HG03354 (cell line): Measurements from ENCODE around the gene UNC5A.

Experiments used
- ATAC-seq: cut with Tn5 transposase; IDR thresholded peaks from one replicate; pipeline ENCODE4 v1.9.1; 2021; ENCODE audit warnings: mild to moderate bottlenecking; ENCODE audit not compliant: unreplicated experiment, poor library complexity, severe bottlenecking

Gene UNC5A

DNA sequence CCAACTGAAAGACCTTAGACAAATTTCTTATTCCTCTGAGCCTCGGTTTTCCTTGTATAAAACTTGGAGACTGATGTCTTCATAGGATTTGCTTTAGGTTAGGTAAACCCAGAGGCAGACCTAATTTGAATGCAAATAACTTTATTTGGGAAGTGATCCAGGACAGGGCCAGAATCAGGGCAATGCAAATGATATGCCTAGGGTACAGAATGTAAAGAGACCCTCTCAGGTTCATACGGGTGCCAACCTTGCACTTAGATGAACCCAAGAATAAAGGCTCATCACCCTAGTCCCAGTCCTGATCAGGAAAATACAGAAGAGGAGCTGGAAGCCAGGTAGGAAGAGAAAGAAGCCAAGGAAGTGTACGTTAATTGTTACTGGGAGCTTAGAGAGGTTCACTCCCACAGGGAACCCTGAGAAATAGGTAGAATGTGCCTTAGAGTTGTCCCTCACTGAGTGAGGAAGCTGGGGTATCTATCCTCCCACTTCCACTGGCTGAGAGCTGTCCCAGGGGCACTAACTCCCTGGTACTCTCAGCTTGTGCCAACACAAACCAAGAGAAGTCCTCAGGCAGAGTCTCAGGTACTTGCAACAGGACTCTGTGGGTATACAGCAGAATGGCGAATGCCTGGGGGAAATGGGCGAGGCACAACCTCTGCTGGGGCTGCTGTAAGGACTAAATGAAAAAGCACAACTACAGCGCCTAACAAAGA is 91.9 kb downstream of the UNC5A start:
- no peak for ATAC-seq

DNA sequence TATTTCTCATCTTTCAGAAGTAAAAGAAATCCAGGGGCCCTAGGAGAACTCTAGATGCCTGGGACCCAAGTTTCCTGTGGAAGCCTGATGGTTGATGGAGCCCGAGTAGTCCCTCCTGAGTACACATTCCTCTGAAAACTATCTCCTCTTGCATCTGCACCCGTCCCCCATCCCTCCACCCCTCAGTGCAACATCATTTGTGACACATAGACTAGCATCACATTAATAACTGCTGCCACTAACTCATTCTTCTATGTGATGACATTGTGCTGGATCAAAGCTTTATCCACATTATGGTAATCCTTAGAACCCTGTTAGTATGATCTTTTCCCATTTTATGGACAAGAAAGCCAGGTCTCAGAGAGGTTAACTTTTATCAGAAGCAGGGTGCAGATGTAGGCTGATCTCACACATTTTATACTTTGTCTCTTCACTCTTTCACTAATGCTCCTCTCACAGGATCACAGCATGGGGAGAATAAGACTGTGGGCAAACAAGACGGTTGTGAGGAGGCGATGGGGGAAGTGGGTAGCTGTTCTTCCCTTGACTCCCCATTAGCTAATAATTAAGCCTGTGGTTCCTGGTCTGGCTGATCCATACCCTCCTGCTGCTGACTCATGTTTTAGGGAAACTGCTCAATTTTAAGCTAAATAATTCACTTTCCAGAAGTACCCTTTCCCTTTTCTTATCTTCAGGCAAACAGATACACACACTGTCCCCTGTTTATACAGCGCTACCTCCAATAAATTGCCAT is 92.7 kb downstream of the UNC5A start:
- no peak for ATAC-seq

DNA sequence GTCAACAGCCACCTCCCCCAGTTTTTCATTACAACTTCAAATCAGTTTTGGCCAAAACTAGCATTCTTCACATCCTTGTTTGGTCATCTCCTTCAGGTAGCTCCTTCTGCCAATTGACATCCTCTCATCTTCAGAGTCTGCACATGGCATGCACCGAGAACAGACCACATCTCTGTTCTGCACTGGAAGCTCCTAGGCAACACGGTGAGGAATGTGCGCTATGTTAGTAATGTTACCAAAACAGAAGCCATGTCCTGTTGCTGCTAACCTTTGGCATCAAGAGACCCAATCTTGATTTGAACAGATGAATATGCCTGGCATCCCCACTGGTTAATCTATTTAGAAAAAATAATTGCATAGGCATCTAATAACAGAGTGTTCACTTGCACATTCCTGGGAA is 93.9 kb downstream of the UNC5A start:
- ATAC-seq = no peak

DNA sequence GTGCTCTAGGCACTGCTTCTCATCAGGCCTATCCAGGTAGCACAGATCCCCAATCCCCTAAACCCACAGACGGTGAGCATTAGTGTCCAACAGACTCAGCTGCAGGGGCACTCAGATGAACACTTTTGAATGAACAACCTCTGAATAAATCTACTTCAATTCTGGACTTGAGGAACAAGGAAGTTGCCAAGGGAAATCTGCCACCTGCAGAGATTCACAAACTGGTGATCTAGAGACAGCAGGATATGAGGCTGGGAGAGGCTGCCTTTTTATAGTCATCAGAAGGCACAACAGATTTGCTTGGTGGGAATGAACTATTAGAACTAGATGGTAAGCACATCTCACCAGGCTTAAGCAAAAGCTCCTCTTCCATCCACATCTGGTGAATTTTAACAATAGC is 95.8 kb downstream of the UNC5A start:
- no peak for ATAC-seq

DNA sequence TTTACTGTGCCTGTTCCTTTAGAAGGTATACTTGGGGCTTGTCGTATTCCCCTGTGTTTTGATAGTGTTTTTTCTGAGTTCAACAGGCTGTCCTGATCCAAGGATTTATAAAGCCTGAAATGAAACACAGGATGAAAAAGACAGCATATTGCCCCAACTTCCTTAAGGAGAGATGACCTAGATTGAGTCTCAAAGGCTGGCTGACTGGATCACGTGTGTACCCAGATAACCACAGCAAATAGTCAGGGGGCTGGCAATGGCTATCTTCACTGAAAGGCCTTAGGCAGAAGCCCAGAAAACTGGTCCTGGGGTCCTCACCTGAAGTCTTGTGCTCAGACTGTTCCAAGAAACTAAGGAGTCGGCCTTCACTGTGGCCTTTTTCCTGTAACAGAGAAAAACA is 96.4 kb downstream of the UNC5A start:
- no peak for ATAC-seq

DNA sequence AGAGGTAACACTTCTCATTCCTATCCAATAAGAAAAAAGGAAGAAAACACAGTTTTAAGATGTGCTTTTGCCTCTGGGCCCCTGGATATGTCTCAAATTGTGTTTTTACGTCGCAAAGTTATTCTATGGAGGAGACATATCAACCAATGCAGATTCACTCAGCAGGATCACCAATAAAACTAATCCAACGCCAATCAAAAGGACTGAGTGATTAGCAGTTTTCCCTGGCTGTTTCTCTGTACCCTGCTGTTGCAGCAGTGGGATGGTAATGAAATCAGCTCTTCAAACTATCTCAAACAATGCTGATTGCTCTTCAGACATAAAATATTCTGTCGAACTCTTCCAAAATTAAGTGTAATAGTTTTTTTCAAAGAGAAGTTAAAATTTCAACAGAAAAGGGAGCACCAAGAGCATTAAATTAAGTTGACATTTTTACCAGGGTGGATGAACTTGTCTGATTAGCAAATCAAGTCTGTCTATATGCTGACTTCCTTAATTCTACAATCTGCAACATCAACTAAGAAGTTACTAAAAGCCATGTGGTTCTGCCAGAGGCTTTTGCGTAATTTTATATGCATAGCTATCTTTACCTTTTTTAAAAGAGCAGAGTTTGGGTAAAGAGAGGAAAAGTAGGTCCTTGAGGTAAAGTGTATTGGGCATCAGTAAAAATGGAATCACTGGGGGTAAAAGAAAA is 98.5 kb downstream of the UNC5A start:
- ATAC-seq = no peak

DNA sequence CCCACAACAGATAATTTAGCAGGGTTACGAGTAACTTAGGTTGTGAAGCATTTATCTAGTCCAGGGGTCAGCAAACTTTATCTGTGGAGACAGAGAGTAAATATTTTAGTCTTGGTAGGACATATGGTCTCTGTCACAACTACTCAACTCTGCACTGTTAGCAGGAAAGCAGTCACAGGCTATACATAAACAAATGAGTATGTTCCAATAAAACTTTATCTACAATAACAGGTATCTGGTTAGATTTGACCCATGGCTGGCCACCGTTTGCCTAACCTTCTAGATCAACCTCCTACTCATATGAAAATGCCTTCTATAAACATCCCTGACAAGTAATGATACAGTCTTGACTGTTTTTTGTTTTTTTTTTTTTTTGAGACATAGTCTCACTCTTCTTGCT is 101.8 kb downstream of the UNC5A start:
- ATAC-seq = no peak

DNA sequence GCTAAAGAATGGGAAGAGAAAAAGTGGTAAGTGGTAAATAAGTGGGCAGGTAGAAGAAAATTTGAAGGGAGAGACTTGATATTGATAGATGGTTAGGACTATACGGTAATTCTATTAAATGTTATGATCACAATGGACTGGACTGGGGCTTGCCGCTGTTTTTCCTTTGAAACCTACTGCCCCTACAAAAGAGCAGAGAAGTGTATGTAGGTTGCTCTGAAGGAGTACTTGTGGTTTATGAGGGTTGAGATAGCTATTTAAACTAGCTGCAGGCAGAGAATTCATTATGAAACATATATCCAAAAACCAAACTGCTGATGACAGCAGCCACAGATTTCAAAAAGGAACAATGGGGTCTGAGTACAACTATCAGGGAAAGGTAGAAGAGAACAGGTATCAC is 105.5 kb downstream of the UNC5A start:
- ATAC-seq = no peak

DNA sequence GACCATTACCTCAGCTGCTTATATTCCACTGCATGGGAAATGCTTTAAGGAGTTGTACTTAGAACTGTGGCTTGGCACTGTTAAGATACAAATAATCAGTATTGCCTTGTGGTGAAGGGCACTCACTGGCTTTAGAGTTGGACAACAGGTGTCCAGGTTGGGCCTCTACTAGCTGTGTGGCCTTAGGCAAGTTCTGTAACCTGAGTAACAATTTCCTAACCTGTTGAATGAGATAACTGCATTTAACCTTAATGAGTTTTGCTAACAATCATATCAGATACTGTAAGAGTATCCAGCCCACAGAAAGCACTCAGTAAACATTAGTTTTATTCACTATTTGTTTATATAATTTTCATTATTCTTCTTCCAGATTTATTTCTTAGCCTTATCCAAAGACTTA is 106.0 kb downstream of the UNC5A start:
- no peak for ATAC-seq

DNA sequence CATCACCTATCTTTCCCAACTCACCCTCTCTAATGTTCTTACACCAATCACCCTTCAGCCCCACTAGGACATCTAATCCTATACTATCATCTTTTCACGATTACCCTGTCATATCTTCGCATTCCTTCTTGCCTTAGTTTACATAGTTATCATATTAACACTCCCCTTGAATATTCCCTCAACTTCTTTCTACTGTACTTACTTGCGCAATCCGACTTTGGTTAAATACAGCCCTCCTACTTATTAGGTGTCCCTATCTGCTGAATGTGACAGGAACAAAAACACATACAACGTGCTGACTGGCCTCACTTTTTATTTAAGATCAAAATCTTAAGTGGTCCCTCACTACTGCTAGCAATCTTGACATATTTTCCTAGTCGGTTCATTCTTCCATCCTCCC is 108.3 kb downstream of the UNC5A start:
- ATAC-seq = no peak

DNA sequence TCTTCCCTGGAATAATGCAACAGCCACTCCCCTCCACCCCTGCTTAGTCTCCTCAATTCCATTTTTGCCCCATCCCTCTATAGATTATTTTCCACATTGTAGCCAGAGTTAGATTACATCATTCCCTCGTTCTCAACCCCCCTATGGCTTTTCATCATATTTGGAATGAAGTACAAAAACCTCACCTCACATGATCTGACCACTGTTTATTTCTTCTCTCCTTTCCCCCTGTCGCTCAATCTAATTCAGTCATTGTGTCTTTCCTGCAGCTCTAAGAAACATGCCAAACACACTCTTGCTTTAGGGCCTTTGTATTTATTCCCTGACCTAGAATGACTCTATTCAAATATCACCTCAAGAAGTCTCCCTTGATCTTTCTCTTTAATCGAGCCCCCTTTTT is 111.4 kb downstream of the UNC5A start:
- ATAC-seq = no peak

DNA sequence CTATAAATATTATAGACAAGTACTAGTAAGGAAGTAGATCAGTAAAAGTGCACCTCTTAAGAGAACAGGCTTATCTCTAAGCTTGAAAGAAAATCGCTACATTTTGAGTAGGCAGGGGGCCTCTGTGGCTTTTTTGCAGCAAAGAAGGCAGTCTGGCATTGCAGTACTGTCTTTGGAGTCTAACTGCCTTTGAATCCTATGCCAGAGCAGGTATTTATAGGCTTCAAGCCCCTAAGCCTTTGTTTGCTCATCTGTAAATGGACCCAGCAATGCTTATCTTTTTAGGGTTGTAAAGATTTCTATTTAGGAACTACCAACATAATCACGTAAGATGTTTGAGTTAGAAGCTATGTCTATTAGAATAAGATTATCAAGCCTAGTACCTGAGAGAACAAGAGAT is 112.5 kb downstream of the UNC5A start:
- ATAC-seq = no peak

DNA sequence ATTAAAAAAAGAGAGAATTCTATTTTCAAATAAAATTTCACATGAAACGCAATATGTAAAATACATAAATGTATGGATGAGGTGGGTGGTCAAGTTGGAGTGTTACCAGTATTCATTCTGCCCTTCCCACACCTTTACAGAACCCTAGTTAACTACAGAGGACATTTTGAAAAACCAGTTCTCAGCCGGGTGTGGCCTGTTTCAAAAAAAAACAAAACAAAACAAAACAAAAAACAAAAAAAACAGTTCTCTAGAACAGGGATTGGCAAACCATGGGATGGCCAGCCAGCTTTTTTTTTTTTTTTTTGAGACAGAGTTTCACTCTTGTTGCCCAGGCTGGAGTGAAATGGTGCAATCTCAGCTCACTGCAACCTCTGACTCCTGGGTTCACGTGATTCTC is 117.2 kb downstream of the UNC5A start:
- ATAC-seq = no peak

DNA sequence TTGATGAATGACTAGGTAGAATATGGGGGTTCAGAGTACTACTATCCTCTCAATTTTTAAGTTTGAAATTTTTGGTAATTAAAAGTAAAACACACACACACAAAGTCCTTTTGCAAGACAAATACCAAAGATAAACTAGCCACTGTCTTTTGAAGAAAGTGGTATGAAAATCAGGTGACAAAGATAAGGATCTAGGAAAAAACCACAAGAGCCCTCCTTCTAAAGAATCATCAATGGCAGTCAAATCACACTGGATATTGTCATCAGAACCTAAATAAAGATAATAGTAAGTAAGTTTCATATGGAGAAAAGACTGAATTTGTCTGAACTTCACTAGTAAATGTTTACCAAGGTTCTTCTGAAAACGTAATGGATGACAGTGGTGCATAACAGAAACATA is 119.3 kb downstream of the UNC5A start:
- ATAC-seq = no peak
